B cell (primary cell): ENCODE data around the gene ARHGEF17. TPM values are rescaled to one million over a fixed set of nuclear protein-coding genes. Genes with fewer than 3 reads are reported as not detected.

Source experiments
- ATAC-seq: fragments of 200-7000 bp; cut with Tn5 transposase; one replicate; pipeline ENCODE4 v1.10.0; 2021; ENCODE audit warnings: low read depth, mild to moderate bottlenecking, moderate number of reproducible peaks, moderate library complexity
- CTCF ChIA-PET: fragments of 350-600 bp; sonication (Branson Sonifier 250); formaldehyde crosslinking; loops from one replicate; lab custom pipeline; 2021; ENCODE audit warnings: antibody characterized with exemption, inconsistent platforms; lab: Charles Lee
- POLR2A ChIA-PET: fragments of 350-600 bp; sonication (Branson Sonifier 250); formaldehyde crosslinking; loops from one replicate; lab custom pipeline; 2021; ENCODE audit warnings: antibody characterized with exemption; lab: Charles Lee
- DNase-seq: peaks from one replicate; pipeline ENCODE4 v3.0.0; 2013
- H2AFZ ChIP-seq: 2 replicates; pipeline ENCODE4 v1.6.1; 2012; ENCODE audit warnings: mild to moderate bottlenecking, low read depth, low read length; ENCODE audit not compliant: insufficient read depth, poor library complexity, severe bottlenecking
- H3K27ac ChIP-seq, 2 donors: 1 replicate in 1 of 2; 2 replicates in 1 of 2; pipeline ENCODE4 v1.5.1; 2012 to 2013; ENCODE audit warnings: low read length in 2 of 2, mild to moderate bottlenecking in 2 of 2, moderate library complexity in 1 of 2
- H3K27me3 ChIP-seq, 4 experiments: fragments of 200-600 bp in 1 of 4; sonication (generic) in 1 of 4; replicated peaks in 1 of 4; 1 replicate in 2 of 4; 2 replicates in 2 of 4; pipeline versions ENCODE4 v1.6.1 to v1.7.0; 2013 to 2016; ENCODE audit warnings: low read length in 3 of 4, mild to moderate bottlenecking in 2 of 4, mixed read lengths in 1 of 4, moderate library complexity in 1 of 4; ENCODE audit not compliant: insufficient read depth in 4 of 4, control insufficient read depth in 3 of 4; ENCODE audit errors: control extremely low read depth in 1 of 4
- H3K36me3 ChIP-seq, 2 experiments: replicated peaks in 1 of 2; 1 replicate in 1 of 2; 2 replicates in 1 of 2; pipeline versions ENCODE4 v1.6.1 to v1.7.1; 2013; ENCODE audit warnings: low read length in 1 of 2; ENCODE audit not compliant: insufficient read depth in 2 of 2, control insufficient read depth in 1 of 2; ENCODE audit errors: control extremely low read depth in 1 of 2, extremely low read depth in 1 of 2
- H3K4me1 ChIP-seq, 2 donors: fragments of 200-600 bp in 1 of 2; sonication (generic) in 1 of 2; 1 replicate in 1 of 2; 2 replicates in 1 of 2; pipeline versions ENCODE4 v1.5.1 to v1.6.1; 2013 to 2017; ENCODE audit warnings: low read length in 2 of 2; ENCODE audit not compliant: control insufficient read depth in 2 of 2, insufficient read depth in 2 of 2
- H3K4me2 ChIP-seq: replicated peaks from 2 replicates; pipeline ENCODE3; 2012; ENCODE audit warnings: mild to moderate bottlenecking, low read depth, low read length; ENCODE audit not compliant: poor library complexity, severe bottlenecking
- H3K4me3 ChIP-seq, 5 experiments: fragments of 200-600 bp in 1 of 5; sonication (generic) in 1 of 5; 1 replicate in 3 of 5; 2 replicates in 2 of 5; pipeline versions ENCODE4 v1.5.1 to v1.7.0; 2011 to 2016; ENCODE audit warnings: low read length in 4 of 5, mild to moderate bottlenecking in 4 of 5, low read depth in 2 of 5, control low read depth in 1 of 5, moderate library complexity in 1 of 5; ENCODE audit not compliant: insufficient read depth in 1 of 5; ENCODE audit errors: control extremely low read depth in 1 of 5, extremely low read depth in 1 of 5
- H3K79me2 ChIP-seq: fragments of 200-600 bp; sonication (generic); one replicate; pipeline ENCODE4 v1.6.0; 2016; ENCODE audit warnings: low read length; ENCODE audit not compliant: control insufficient read depth, insufficient read depth
- H3K9ac ChIP-seq: fragments of 200-600 bp; sonication (generic); 2 replicates; pipeline ENCODE4 v1.6.1; 2017; ENCODE audit warnings: mild to moderate bottlenecking, low read length, moderate library complexity
- H3K9me3 ChIP-seq, 3 donors: one replicate each; pipeline versions ENCODE4 v1.6.1 to v1.7.1; 2013; ENCODE audit warnings: low read length in 2 of 3; ENCODE audit not compliant: control insufficient read depth in 2 of 3, insufficient read depth in 1 of 3; ENCODE audit errors: control extremely low read depth in 1 of 3
- H4K20me1 ChIP-seq: 2 replicates; pipeline ENCODE4 v1.6.0; 2012; ENCODE audit warnings: mild to moderate bottlenecking, low read length; ENCODE audit not compliant: insufficient read depth, control insufficient read depth, poor library complexity, severe bottlenecking
- H3K27ac Mint-ChIP-seq: one replicate; pipeline ENCODE4 v1.8.0; 2021; ENCODE audit warnings: mixed read lengths
- H3K27me3 Mint-ChIP-seq: one replicate; pipeline ENCODE4 v1.8.0; 2021; ENCODE audit warnings: mixed read lengths
- H3K4me1 Mint-ChIP-seq: one replicate; pipeline ENCODE4 v1.8.0; 2021; ENCODE audit warnings: mixed read lengths
- H3K4me3 Mint-ChIP-seq: one replicate; pipeline ENCODE4 v1.8.0; 2021; ENCODE audit warnings: mixed read lengths
- H3K9me3 Mint-ChIP-seq: one replicate; pipeline ENCODE4 v1.8.0; 2022; ENCODE audit warnings: mixed read lengths; ENCODE audit not compliant: insufficient read depth
- EZH2 ChIP-seq: IDR thresholded peaks from 2 replicates; pipeline ENCODE4 v1.6.1; 2012; ENCODE audit warnings: borderline replicate concordance, low read depth, mild to moderate bottlenecking, moderate library complexity, low read length; ENCODE audit not compliant: insufficient read depth, poor library complexity, severe bottlenecking
- WGBS: methylation state at CpG from one replicate; pipeline ENCODE4 v1.1.5; 2013; ENCODE audit warnings: missing lambda C conversion rate; ENCODE audit not compliant: insufficient coverage; 5-methylcytosine and 5-hydroxymethylcytosine counted together
- intact Hi-C: fragments of 100-400 bp; cut with micrococcal nuclease; formaldehyde crosslinking; loops from one replicate; pipeline ENCODE4 v1.10.0; 2022
- polyA plus RNA-seq: library from polyadenylated mRNA; depleted of rRNA; stranded (reverse); fragments of >200 nt; gene quantifications from 2 replicates; pipeline ENCODE4 v1.2.3, GENCODE V29; 2012
- total RNA-seq, 2 donors: library from RNA; stranded (reverse); fragments of 120-200 nt in 1 of 2; gene quantifications; 1 replicate in 1 of 2; 2 replicates in 1 of 2; pipeline versions ENCODE4 v1.2.3 to v1.2.4, GENCODE V29; 2013 to 2022
- TF ChIP-seq, protein P1 (sequence below): fragments of 200-600 bp; IDR thresholded peaks from one replicate; pipeline ENCODE4 v1.8.0; 2022; ENCODE audit warnings: antibody characterized with exemption, mild to moderate bottlenecking

ARHGEF17 gene
- total and polyA plus RNA-seq, 2 donors (not counting 1 experiment from before 2014, with no cell fraction given), result 0.05 TPM; not detected in 1

DNA sequence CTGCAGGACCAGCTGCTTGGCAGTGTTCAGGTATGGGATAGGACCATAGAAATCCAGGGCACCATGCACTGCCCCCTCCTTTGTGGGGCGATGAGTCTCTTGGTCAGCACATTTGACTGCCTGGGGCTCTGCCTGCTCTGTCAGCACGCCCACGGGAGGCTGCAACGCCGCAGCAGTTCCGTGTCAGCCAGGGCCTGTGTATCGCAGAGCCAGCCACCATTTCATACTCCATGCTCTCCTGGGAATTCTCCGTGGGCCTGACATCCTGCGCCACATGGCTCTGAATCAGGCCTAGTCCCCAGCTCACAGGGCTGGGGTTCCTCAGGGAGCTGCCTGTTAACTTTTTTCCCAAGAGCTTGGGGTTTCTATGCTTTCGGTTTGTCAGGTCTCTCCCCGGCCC, 51.3 kb downstream of the ARHGEF17 start:
- H3K36me3 ChIP-seq, result no peaks in the 10 kb centered on the region
- H3K27me3 Mint-ChIP-seq, result no peaks in the 10 kb centered on the region
- peaks cover 4 to 6% of the 10 kb centered on the region in 2 donors for H3K4me1 ChIP-seq
- CTCF ChIA-PET, result interaction anchor here (1.8 to 23.8 kb wide), 5 partner anchors 8 to 37 kb away, joined by 6 to 311 read pairs (median 13); no protein-coding TSS in a partner anchor
- no peak overlapping the region for H3K4me3 ChIP-seq
- 87% methylated on average over 10 of the region's 11 CpGs for WGBS
- peaks cover 11% of the 10 kb centered on the region for H3K4me1 Mint-ChIP-seq
- no peak overlapping the region for H3K4me2 ChIP-seq
- no peaks in the 10 kb centered on the region for H3K79me2 ChIP-seq
- H3K9ac ChIP-seq, result no peak overlapping the region
- H3K4me3 Mint-ChIP-seq, result no peak overlapping the region
- no peak overlapping the region for H2AFZ ChIP-seq
- TF ChIP-seq, protein P1, sequence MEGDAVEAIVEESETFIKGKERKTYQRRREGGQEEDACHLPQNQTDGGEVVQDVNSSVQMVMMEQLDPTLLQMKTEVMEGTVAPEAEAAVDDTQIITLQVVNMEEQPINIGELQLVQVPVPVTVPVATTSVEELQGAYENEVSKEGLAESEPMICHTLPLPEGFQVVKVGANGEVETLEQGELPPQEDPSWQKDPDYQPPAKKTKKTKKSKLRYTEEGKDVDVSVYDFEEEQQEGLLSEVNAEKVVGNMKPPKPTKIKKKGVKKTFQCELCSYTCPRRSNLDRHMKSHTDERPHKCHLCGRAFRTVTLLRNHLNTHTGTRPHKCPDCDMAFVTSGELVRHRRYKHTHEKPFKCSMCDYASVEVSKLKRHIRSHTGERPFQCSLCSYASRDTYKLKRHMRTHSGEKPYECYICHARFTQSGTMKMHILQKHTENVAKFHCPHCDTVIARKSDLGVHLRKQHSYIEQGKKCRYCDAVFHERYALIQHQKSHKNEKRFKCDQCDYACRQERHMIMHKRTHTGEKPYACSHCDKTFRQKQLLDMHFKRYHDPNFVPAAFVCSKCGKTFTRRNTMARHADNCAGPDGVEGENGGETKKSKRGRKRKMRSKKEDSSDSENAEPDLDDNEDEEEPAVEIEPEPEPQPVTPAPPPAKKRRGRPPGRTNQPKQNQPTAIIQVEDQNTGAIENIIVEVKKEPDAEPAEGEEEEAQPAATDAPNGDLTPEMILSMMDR, result no peak
- no peak for TF ChIP-seq EZH2
- H4K20me1 ChIP-seq, result no peaks in the 10 kb centered on the region
- no peak overlapping the region for H3K27ac ChIP-seq
- intact Hi-C loops, result no loop called here
- no peak for ATAC-seq
- no peak overlapping the region for H3K27ac Mint-ChIP-seq
- no peak for DNase-seq
- no peaks in the 10 kb centered on the region for H3K9me3 Mint-ChIP-seq
- no peaks in the 10 kb centered on the region for H3K27me3 ChIP-seq
- POLR2A ChIA-PET, result interaction anchor here (1.7 kb wide), 1 partner anchor 24 kb away, joined by 3 read pairs; no protein-coding TSS in a partner anchor
- H3K9me3 ChIP-seq, result no peaks in the 10 kb centered on the region

DNA sequence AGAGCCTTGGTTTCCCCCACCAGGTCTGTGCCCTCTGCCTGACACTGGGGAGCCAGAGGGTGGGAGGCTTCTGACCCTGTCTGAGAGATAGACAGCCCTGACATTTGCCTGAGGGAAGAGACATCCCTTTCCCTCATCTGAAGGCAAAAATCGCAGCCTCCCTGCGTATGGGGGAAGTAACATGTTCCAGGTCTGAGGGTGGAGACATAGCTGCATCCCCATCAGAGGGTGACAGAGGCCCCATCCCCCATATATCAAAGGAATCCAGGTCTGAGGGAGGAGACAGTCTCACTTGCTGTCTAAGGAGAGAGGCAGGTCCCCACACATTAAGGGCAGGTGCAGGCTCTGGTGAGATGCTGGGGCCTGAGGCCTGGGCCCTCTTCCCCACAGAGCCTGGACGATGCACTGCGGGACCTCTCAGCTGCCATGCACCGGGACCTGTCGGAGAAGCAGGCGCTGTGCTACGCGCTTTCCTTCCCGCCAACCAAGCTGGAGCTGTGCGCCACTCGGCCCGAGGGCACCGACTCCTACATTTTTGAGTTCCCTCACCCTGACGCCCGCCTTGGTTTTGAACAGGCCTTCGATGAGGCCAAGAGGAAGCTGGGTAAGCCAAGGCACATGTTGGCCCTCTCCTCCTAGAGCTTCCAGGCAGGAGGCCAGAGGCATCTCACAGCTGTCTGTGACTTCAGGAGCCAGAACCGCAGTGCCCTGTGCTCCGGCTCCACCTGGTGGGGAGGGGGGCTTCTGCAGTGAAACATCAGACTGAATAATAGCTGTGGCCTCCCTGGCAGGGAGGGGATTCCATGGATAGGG, 52.1 kb downstream of the ARHGEF17 start:
- no peak overlapping the region for H3K27ac ChIP-seq
- CTCF ChIA-PET, result interaction anchor here (0.7 to 23.8 kb wide), 8 partner anchors 8 to 301 kb away, joined by 3 to 311 read pairs (median 6); partner anchors contain the start of gene RELT
- Mint-ChIP-seq H3K27ac (peak overlapping the region; percentile 16), H3K4me3 (no peak overlapping the region), H3K27me3 (no peaks in the 10 kb centered on the region), H3K4me1 (peaks cover 19% of the 10 kb centered on the region), H3K9me3 (no peaks in the 10 kb centered on the region)
- H3K36me3 ChIP-seq, result no peaks in the 10 kb centered on the region
- no peaks in the 10 kb centered on the region for H3K79me2 ChIP-seq
- no peaks in the 10 kb centered on the region for H4K20me1 ChIP-seq
- H3K4me1 ChIP-seq, result peaks cover 7 to 14% of the 10 kb centered on the region in 2 donors
- no peak overlapping the region for H2AFZ ChIP-seq
- H3K4me3 ChIP-seq, result no peak overlapping the region
- H3K27me3 ChIP-seq, result no peaks in the 10 kb centered on the region
- WGBS, result 96% methylated on average over 17 of the region's 19 CpGs
- POLR2A ChIA-PET, result interaction anchor here (1.7 kb wide), 2 partner anchors 23 to 24 kb away, joined by 3 to 4 read pairs; no protein-coding TSS in a partner anchor
- no peak for TF ChIP-seq EZH2
- TF ChIP-seq, protein P1, result peak; percentile 57
- no peak overlapping the region for H3K4me2 ChIP-seq
- no peaks in the 10 kb centered on the region for H3K9me3 ChIP-seq
- DNase-seq, result peak; percentile 41
- ATAC-seq, result peak; percentile 53
- intact Hi-C loops, result no loop called here
- no peak overlapping the region for H3K9ac ChIP-seq
